ENCODE results near the gene DTNA. TPM values are rescaled to one million over a fixed set of nuclear protein-coding genes. Genes with fewer than 3 reads are reported as not detected.

Gene DTNA
- total RNA-seq, 1 experiment from 2014 or later, result not detected

DNA sequence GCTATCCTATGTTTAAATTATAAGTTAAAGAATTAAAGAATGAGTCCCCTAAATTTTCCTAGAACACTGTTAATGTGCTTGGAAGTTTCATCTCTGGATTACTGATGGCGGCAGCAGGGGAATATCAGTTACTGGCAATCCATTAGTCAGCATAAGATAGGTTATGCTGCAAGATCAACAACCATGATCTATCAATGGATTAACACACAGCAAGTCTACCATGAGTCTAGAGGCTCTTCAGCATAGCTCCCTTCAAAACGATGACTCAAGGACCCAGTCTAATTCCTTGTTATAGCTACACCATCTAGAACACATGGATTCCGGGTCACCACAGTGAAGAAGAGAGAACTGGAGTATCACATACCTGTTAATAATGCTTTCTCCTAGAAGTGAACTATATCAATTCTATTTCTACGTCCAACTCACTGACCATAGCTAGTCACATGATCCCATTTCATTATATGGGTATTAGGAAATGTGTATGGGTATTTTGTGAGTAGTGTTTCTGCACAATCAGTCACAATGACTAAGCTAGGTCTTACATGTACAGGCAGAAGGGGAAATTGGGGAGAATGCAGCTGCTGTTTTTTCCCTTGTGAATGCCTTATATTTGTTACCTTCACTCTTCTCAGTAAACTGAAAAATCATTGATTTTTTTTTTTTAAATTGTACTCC lies 222.8 kb downstream of the DTNA start:
- POLR2A ChIA-PET, result interaction anchor here (0.7 kb wide), 1 partner anchor 313 kb away, joined by 4 read pairs; no protein-coding TSS in a partner anchor
- Mint-ChIP-seq H3K36me3 (ENCODE audit: insufficient read depth, unreplicated experiment) (peaks cover 6% of the 10 kb centered on the region), H3K27me3 (ENCODE audit: insufficient read depth, unreplicated experiment) (peaks cover 11% of the 10 kb centered on the region), H3K9me3 (ENCODE audit: unreplicated experiment) (no peaks in the 10 kb centered on the region), H3K4me1 (ENCODE audit: insufficient read depth, unreplicated experiment) (peaks cover 8% of the 10 kb centered on the region), H3K27ac (ENCODE audit: low read depth, unreplicated experiment) (no peak overlapping the region), H3K4me3 (ENCODE audit: unreplicated experiment) (no peak overlapping the region)
- CTCF ChIA-PET, result interaction anchor here (0.7 to 2.1 kb wide), 6 partner anchors 23 to 232 kb away, joined by 3 to 6 read pairs (median 3); no protein-coding TSS in a partner anchor
- no TSS peak for BruUV-seq (replicated peaks)
- TF ChIP-seq CTCF (IDR thresholded peaks at IDR 0.05; ENCODE audit: unreplicated experiment), result no peak
- intact Hi-C loops (cut with micrococcal nuclease), result loop anchor here (5.0 kb wide), 1 partner anchor 44 kb away; no protein-coding TSS in a partner anchor
- DNase-seq (ENCODE audit: unreplicated experiment), result no peak

- H3K4me1 Mint-ChIP-seq (ENCODE audit: insufficient read depth, unreplicated experiment), result peaks cover 5% of the 10 kb centered on the region
- peaks cover 13% of the 10 kb centered on the region for H3K27me3 Mint-ChIP-seq (ENCODE audit: insufficient read depth, unreplicated experiment)
- POLR2A ChIA-PET, result no interaction called here
- peaks cover 6% of the 10 kb centered on the region for H3K36me3 Mint-ChIP-seq (ENCODE audit: insufficient read depth, unreplicated experiment)
- peak; percentile 17 for DNase-seq (ENCODE audit: unreplicated experiment)
- CTCF ChIA-PET, result interaction anchor here (0.6 to 2.1 kb wide), 2 partner anchors 16 to 68 kb away, joined by 3 to 6 read pairs; no protein-coding TSS in a partner anchor
- intact Hi-C loops (cut with micrococcal nuclease), result loop anchor here (5.0 kb wide), 1 partner anchor 43 kb away; no protein-coding TSS in a partner anchor
- H3K27ac Mint-ChIP-seq (ENCODE audit: low read depth, unreplicated experiment), result no peak overlapping the region
- no peak for TF ChIP-seq CTCF (IDR thresholded peaks at IDR 0.05; ENCODE audit: unreplicated experiment)
- no TSS peak for BruUV-seq (replicated peaks)
- no peak overlapping the region for H3K4me3 Mint-ChIP-seq (ENCODE audit: unreplicated experiment)
- H3K9me3 Mint-ChIP-seq (ENCODE audit: unreplicated experiment), result no peaks in the 10 kb centered on the region
Measured at GRCh38 chr18:34933909-34934661, 224.0 kb downstream of the DTNA start.

DNA sequence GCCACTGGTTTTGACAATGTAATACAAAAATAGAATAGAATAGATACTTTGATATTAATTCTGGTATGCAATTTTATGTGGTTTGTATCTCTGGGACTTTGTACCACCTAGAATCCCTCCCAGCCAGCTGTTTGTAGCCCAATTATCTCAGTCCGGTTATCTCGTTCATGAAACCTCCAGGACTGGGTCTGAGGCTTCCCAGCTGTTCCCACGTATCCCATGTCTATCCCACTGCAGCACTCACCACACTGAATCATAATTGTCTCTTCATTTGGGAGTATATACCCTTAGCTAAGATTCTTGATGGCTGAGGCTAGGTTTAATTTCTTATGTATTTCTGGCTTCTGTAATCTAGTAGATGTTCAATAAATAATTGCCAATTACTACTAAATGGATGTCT lies 226.7 kb downstream of the DTNA start:
- peaks cover 6% of the 10 kb centered on the region for H3K36me3 Mint-ChIP-seq (ENCODE audit: insufficient read depth, unreplicated experiment)
- no peak for TF ChIP-seq CTCF (IDR thresholded peaks at IDR 0.05; ENCODE audit: unreplicated experiment)
- no peaks in the 10 kb centered on the region for H3K9me3 Mint-ChIP-seq (ENCODE audit: unreplicated experiment)
- no peak overlapping the region for H3K27ac Mint-ChIP-seq (ENCODE audit: low read depth, unreplicated experiment)
- intact Hi-C loops (cut with micrococcal nuclease), result no loop called here
- peaks cover 14% of the 10 kb centered on the region for H3K27me3 Mint-ChIP-seq (ENCODE audit: insufficient read depth, unreplicated experiment)
- no peak for DNase-seq (ENCODE audit: unreplicated experiment)
- H3K4me3 Mint-ChIP-seq (ENCODE audit: unreplicated experiment), result no peak overlapping the region
- no peaks in the 10 kb centered on the region for H3K4me1 Mint-ChIP-seq (ENCODE audit: insufficient read depth, unreplicated experiment)
- POLR2A ChIA-PET, result no interaction called here
- CTCF ChIA-PET, result no interaction called here
- BruUV-seq (replicated peaks), result no TSS peak

GRCh38 chr18:34938090-34938489 lies 228.0 kb downstream of the DTNA start:
- intact Hi-C loops (cut with micrococcal nuclease), result no loop called here
- DNase-seq (ENCODE audit: unreplicated experiment), result no peak
- BruUV-seq (replicated peaks), result no TSS peak
- ChIA-PET POLR2A (interaction anchor here (0.5 kb wide), 1 partner anchor 49 kb away, joined by 3 read pairs; no protein-coding TSS in a partner anchor), CTCF (no interaction called here)
- H3K9me3 Mint-ChIP-seq (ENCODE audit: unreplicated experiment), result no peaks in the 10 kb centered on the region
- no peaks in the 10 kb centered on the region for H3K4me1 Mint-ChIP-seq (ENCODE audit: insufficient read depth, unreplicated experiment)
- H3K27ac Mint-ChIP-seq (ENCODE audit: low read depth, unreplicated experiment), result no peak overlapping the region
- peaks cover 27% of the 10 kb centered on the region for H3K27me3 Mint-ChIP-seq (ENCODE audit: insufficient read depth, unreplicated experiment)
- no peak for TF ChIP-seq CTCF (IDR thresholded peaks at IDR 0.05; ENCODE audit: unreplicated experiment)
- no peak overlapping the region for H3K4me3 Mint-ChIP-seq (ENCODE audit: unreplicated experiment)
- peaks cover 6% of the 10 kb centered on the region for H3K36me3 Mint-ChIP-seq (ENCODE audit: insufficient read depth, unreplicated experiment)
